Limb (tissue), 2 donors: Measurements from ENCODE around the gene ARHGEF40.
"Not testable (repeated sequence)": the region's sequence is repeated elsewhere in the genome, so short reads cannot be mapped to it uniquely, and the experiment has no call there.

Experiments used
- DNase-seq, 2 donors: peaks; one replicate each; pipeline ENCODE4 v3.0.0-alpha.2; 2016; ENCODE audit errors: extremely low spot score in 2 of 2

Gene ARHGEF40

DNA sequence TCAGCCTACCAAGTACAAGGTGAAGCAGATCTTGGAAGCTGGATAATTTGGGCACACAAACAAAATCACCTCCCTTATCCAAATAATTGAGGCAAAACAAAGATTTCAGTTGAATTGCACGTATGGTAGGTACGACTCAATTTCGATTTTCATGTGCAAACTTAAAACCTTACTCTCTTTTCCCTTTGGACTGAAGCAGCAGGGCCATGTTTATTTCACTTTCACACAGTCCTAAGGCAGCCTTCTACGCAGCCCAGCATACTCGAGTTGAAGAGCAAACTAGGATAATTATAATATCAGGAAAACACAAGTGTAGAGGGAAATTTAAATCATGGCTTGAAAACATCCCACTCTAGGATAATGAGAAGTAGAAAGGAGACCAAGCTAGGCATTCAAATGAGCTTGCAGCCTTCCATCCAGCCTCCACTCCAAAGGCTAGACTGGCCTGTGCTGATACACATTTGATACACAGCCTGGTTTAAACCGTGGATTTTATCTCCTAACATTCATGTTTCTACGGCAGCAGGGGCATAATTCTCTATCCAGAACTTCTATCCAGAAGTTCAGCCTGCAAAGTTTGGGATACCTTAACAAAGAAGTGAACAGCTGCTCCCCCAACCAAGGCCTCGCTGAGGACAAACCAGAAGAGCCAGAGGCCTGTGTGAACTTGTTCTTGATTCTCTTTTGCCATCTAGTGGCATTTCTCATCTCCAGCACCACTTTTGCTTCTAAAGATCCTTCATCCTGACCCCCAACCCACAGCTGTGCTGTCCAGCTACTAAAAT is 30.3 kb upstream of the ARHGEF40 start:
- DNase-seq, result peak; percentile 68 to 91

GRCh38 chr14:21040370-21040925 is 29.7 kb upstream of the ARHGEF40 start:
- DNase-seq, result no peak

DNA sequence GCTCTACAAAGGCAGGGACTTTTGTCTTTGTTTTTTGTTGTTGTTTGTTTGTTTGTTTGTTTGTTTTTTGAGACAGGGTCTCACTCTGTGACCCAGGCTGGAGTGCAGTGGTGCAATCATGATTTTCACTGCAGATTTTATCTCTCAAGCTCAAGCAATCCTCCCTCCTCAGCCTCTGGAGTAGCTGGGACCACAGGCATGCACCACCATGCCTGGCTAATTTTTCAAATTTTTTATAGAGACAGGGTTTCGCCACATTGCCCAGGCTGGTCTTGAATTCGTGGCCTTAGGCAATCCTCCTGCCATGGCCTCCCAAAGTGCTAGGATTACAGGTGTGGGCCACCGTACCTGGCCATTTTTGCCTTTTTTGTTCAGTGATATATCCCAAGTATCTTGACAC is 29.2 kb upstream of the ARHGEF40 start:
- not testable (repeated sequence) for DNase-seq

DNA sequence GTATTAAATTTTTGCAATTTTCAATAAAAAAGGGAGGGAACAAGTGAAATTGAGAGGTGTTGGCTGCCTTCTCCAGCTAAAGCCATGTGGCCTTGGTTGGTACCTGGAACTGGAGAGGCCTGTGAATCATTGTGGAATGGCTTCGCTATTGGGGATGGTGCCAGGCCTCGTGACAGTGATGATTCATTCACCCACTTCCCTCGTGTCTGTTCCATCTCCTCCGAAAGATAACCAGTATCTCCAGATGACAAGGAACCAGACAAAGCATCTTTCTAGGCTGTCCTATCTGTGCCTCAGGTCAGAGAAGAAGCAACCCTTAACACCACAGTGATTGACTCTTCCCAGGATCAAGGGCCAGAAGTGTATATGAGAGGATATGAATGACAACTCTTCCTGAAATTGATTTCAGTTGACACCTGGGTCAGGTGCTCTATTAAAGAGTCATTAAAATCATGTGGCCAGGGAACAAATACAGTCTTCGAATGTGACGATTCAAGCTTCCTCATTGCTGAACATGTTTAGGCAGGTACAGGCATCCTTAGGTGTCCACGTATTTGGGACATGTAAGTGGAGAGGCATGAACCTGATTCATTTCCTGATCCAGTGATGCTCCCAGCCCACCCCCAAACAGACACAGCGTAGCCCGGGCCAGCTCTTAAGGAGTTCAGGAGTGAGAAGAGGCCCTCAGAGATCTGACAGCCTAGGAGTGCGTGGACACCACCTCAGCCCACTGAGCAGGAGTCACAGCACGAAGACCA is 28.2 kb upstream of the ARHGEF40 start, which contains the start of gene RNASE7:
Gene RNASE7 (plus strand): TSS at position 687 of the 758 bp plus-strand sequence. CDS start 631 bp downstream, outside the sequence.
- DNase-seq, result no peak

DNA sequence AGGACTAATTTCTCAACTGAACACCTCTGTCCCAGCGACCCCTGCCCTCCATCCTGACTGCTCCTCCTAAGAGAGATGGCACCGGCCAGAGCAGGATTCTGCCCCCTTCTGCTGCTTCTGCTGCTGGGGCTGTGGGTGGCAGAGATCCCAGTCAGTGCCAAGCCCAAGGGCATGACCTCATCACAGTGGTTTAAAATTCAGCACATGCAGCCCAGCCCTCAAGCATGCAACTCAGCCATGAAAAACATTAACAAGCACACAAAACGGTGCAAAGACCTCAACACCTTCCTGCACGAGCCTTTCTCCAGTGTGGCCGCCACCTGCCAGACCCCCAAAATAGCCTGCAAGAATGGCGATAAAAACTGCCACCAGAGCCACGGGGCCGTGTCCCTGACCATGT is 27.2 kb upstream of the ARHGEF40 start:
- no peak for DNase-seq

GRCh38 chr14:21043387-21043973 is 26.6 kb upstream of the ARHGEF40 start:
- DNase-seq, result no peak

GRCh38 chr14:21043974-21044618 is 26.0 kb upstream of the ARHGEF40 start:
- no peak for DNase-seq

DNA sequence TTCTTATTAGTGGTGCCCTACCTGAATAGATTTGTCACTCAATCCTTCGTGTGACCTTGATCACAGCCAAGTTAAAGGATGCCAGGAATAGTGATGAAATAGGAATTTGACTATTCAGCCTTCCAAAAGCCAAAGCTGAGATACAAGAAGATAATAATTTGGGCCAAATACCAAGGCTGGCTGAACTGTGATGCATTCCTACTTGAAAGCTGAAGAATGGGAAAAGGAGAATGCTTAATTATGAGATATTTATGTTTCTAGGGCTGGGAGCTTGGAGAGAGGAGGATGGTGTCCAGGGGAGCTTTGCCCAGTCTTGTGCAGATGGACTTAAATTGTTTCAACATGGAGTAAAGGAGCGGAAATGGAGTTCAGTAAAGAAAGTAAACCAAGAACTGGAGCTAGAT is 22.7 kb upstream of the ARHGEF40 start:
- no peak for DNase-seq

DNA sequence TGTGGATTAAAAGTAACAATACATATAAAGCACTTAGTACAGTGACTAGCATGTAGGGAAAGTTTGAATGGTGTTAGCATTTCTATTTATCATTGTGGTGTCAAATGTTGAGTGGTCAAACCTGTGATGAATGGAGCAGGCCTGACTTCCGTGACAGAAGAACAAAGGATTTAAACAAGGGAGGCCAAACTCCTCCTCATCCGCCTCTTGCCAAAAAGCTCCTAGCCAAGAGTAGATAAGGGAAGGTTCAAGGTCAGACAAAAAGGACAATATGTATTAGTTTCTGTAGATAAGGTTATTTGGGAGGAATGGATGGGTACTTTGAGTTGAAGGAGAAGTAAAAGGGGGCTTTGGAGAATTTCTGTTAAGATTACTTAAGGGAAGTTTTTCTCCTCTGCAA is 21.5 kb upstream of the ARHGEF40 start:
- DNase-seq, result no peak

- DNase-seq, result no peak
These were observed 20.8 kb upstream of the ARHGEF40 start for GRCh38 chr14:21049271-21049673.

- no peak for DNase-seq
These were observed 19.5 kb upstream of the ARHGEF40 start for GRCh38 chr14:21050597-21050996.

GRCh38 chr14:21053184-21054122 is 16.7 kb upstream of the ARHGEF40 start:
- no peak for DNase-seq

DNA sequence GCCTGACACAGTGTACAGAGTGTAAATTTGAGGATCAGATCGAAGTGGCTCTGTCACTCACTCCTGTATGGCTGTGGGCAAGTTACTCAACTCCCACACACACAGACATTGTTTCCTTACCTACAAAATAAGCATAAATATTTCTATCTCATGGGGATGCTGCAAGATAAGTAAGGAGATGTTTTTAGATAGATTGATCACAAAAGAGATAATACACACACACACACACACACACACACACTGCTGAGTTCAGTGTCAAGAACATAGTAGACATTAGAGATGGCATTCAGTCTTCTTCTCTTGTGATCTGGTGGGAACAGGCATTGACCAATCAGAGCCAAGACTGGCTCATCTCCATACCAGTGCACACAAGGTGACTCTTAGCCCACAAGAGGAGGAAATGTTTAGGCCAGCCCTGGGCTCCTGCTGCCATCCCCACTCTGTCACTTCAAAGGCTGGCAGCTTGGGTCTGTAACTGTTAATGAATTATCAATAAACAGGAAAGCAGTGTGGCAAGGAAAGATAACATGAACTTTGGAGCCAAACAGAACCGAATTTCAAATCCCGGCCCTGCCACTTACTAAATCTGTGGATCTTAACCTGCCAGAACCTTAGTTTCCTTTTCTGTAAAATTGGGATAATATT is 15.9 kb upstream of the ARHGEF40 start:
- no peak for DNase-seq

DNA sequence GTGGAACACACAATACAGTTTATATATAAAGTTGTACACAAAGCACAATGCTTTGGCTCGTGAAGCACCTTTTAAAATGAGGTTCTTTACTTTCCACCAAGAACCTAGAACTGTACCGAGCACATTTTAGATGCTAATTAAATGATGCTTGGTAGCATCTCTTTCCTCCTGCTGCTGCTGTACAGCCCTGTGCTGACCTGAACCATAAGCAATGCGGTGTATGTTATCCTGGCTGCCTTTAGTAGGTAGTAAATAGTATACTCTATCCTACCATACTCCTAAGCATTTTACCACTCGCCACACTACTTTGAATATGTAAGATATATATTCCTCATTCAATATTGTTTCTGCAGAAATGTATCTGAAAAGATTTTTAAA is 15.3 kb upstream of the ARHGEF40 start:
- DNase-seq, result no peak

GRCh38 chr14:21055432-21056117 is 14.5 kb upstream of the ARHGEF40 start:
- no peak for DNase-seq

DNA sequence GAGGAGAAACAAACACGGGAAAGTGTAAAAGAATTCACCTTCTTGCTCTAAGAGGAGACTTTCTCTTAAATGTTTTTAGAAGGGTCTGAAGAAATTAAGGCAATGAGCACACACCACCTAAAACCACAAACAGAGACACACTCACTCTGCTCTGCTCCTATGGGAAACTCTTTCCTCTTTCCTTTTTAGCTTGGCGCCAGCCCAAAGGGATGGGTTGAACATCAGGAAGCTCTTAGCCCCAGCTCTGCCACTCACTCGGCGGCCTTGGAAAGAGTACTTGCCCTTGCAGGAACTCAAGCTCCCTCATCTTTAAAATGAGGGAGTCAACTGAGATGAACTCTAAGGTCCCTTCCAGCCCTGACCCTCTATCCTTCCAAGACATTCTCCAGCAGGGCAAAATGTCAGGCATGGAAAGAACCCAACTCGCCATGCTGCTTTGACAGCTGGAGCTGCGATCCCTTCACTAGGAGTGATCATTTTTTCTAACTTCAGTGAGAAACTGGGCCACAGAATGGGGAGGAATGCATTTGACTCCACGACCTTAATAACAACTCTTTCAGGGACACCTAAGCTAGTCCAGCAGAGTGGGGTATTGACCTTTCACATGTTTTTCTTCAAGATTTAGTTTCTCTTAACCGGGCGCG is 13.5 kb upstream of the ARHGEF40 start:
- DNase-seq, result no peak

DNA sequence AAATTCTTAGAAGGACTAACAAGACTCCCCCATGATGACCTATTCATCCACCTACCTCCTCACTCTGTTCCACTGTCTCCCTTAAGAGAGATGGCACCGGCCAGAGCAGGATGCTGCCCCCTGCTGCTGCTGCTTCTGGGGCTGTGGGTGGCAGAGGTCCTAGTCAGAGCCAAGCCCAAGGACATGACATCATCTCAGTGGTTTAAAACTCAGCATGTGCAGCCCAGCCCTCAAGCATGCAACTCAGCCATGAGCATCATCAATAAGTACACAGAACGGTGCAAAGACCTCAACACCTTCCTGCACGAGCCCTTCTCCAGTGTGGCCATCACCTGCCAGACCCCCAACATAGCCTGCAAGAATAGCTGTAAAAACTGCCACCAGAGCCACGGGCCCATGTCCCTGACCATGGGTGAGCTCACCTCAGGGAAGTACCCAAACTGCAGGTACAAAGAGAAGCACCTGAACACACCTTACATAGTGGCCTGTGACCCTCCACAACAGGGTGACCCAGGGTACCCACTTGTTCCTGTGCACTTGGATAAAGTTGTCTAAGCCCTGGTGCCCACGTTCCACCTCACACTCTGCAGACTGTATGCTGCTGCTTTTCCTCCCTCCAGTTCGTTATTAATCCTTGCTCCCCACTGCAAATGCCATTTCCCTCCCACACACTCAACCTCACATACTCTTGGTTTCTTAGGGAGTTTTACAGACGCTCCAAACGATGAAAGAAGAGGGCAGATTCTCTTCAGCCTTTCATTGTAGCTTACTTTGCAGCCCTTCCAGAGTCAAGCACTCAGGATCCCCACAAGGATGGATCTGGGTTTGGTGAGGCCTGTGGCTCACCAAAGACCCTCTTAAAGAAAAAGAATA is 12.1 kb upstream of the ARHGEF40 start, which contains the start of gene RNASE8:
Gene RNASE8 (plus strand): TSS at position 20 of the 873 bp plus-strand sequence. CDS start 71 bp downstream, at position 91.
- DNase-seq, result no peak

DNA sequence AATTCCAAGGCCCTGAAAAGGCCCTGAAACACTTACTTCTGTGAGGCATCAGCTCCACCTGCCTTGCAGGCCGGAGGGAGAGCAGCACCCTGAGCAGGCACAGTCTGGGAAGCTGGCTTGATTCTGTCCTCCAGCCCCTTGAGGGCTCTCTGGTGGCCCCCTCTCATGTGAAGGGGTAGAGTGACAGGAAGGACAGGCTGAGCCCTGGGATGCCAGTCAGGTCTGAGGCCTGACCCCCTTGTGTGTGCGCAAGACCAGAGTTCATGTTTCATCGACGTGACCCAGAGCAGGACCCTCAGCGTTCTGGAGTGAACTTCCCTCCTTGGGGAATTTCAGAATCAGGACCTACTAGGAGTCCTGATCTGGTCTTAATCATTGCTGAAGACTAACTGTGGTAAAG is 11.2 kb upstream of the ARHGEF40 start:
- no peak for DNase-seq
